Measurements from ENCODE around the gene TMEM109.

TMEM109 gene

DNA sequence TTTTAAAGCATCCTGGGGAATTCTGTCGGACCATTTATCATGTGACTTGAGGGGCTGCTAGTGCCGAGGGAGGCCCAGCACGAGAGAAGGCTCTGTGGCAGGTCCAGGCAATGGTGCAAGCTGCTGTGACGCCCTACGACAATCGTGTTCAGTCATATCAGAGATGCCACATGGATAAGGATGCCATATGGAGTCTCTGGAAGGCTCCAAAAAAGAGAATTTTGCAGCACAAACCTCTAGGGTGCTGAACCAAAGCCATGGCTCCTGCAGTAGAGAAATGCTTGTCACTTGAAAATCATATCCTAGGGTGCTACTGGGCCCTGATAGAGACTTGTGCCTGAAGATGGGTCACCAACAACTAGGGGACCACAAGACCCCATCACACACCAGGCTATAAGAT lies 50.8 kb downstream of the TMEM109 start:
- DNase-seq (ENCODE audit: low read depth in 4 of 4, low spot score in 1 of 4) = no peak

DNA sequence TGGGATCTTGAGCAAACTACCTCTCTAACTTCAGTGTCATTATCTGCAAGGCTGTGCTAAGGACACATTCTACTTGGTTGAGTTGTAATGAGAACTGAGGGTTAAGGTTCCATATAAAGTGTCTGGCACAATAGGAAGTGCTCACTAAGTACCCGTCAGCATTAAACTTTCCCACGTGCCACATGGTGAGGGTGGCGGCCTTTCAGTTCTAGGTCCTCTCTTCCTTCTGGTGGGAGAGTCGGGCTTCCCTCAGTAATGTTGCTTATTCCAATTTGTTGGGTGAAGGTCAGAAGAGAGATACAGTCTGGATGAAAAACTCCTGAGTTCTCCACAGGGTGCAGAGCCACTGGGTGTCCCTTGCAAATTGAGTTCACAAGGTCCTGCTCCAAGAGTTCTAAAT lies 52.9 kb downstream of the TMEM109 start:
- no peak for DNase-seq (ENCODE audit: low read depth in 4 of 4, low spot score in 1 of 4)

DNA sequence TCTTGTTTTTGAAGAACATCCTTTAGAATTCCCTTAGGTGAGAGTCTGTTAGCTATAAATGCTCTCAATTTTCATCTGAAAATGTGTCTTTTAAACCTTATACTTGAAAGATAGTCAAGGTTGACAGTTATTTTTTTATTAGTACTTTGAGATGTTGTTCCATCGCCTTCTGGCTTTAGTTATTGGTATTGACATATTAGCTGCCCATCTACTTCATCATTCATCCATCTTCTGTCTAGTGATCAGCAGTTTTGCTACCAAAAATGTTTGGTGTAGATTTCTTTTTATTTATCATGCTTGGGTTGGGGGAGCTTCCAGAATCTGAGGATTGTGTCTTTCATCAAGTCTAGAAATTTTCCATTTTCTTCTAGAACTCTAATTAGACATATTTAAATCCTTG lies 54.3 kb downstream of the TMEM109 start:
- DNase-seq (ENCODE audit: low read depth in 4 of 4, low spot score in 1 of 4) = no peak

DNA sequence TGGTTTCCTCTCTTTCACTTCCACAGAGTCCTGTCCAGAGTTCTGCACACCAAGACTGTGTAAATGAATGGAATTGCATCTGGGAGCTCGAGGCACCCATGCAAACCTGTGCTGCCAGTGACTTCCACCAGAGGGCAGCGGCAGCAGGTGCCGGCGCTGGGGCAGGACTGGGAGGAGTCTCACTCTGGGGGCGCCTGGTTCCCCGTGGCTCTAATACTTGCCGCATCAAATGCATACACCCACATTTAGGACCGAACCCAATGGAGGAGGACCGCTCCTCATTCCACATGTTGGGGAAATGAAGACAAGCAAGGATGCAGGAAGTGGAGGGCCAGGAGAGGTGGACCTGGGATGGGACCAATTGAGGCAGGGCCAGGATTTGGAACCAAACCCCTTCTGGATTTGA lies 56.4 kb downstream of the TMEM109 start:
- peak; percentile 52 to 79 (median 66) for DNase-seq (ENCODE audit: low read depth in 4 of 4, low spot score in 1 of 4)

DNA sequence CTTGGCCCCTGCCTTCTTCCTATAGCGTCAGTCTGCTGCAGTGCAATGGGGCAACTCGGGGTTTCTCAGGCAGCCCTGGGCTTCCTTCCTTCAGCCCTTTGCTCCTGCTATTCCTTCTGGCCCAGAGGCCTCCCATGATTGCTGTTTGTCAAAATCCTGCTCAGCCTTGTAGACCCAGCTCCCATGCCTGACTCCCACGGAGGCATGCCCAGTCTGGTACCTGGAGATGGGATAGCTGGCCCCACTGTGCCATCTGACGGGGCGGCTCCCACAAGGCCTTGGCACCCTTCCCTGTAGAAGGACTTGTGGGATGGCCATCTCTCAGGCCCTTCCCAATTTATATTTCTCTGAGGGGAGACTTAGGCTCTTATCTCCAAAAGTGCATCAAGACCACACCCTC lies 56.9 kb downstream of the TMEM109 start:
- DNase-seq (ENCODE audit: low read depth in 4 of 4, low spot score in 1 of 4) = no peak

DNA sequence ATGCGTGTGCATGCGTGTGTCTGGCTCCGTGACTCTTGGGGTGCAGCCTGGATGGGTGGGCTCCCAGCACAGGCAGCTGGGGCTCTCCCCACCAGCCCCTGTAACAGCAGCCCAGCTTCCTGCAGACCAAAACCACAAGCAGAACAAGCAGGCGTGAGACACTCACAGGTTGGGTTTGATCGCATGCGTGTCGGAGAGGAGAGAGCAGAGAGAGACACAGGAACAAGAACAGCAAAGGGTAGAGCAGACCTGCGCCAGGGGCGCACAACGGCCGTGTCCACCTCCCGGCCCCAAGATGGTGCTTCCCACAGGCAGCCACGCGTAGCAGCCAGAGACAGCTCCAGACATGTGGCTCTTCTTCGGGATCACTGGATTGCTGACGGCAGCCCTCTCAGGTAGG lies 57.6 kb downstream of the TMEM109 start, which contains the start of gene CD6:
Gene CD6 (plus strand): TSS at position 161 of the 400 bp plus-strand sequence. CDS start 186 bp downstream, at position 347.
- peak in 1 of 4 experiments; percentile 62 for DNase-seq (ENCODE audit: low read depth in 4 of 4, low spot score in 1 of 4)

DNA sequence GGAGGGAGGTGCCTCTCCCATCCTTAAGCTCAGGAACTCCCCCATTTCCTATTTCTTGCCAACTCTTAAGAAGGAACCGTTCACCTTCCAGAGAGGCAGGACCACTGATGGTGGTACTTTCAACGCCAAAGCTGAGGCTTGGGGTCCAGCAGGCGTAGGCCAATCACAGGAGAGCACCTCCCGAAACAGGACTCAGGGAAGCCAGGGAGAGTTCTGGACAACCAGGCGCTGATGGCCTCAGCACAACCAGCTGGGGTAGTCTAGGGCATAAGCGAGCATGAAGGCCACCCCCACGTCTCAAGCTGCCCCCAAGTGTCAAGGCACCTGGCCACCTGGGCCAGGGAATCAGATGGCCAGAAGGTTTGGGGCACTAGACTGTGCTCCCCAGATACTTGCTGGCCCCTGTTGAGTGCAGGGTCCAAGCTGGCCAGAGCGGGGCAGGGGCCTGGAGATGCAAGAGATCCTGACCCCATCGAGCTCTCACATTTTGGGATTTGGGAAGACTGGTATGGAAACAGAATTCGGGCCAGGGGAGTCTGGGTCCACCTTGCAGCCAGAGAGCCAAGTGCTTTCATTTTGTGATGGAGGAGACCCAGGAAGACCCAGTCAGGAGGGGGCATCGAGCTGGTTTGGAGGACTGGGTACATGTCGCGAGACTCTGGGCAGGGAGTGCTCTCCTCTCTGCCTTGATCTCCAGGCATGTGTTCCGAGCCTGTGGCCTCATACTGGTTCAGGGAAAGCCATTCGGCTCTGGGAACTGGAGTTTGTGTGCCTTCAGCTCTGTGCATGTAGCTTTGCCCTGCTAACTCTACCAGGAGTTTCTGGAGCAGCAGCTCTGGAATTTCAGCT lies 58.4 kb downstream of the TMEM109 start:
- no peak for DNase-seq (ENCODE audit: low read depth in 4 of 4, low spot score in 1 of 4)
